Urinary bladder (tissue), 4 donors: Measurements from ENCODE around the gene LTB4R. TPM values are rescaled to one million over a fixed set of nuclear protein-coding genes. Genes with fewer than 3 reads are reported as not detected.

ENCODE experiments used
- DNase-seq: peaks from one replicate; pipeline ENCODE4 v3.0.0-alpha.2; 2015; ENCODE audit errors: extremely low spot score
- H3K27ac ChIP-seq: one replicate; pipeline ENCODE4 v1.5.1; 2013; ENCODE audit warnings: low read depth, mild to moderate bottlenecking, moderate library complexity
- H3K36me3 ChIP-seq: one replicate; pipeline ENCODE4 v1.6.1; 2013; ENCODE audit warnings: mild to moderate bottlenecking, moderate library complexity; ENCODE audit not compliant: insufficient read depth
- H3K4me1 ChIP-seq: one replicate; pipeline ENCODE4 v1.6.1; 2013; ENCODE audit warnings: mild to moderate bottlenecking, moderate library complexity; ENCODE audit not compliant: insufficient read depth
- H3K4me3 ChIP-seq: one replicate; pipeline ENCODE4 v1.5.1; 2013; ENCODE audit warnings: low read depth, low read length
- WGBS: extraction: QIAGEN DNeasy Blood & Tissue Kit; methylation state at CpG from one replicate; pipeline ENCODE4 v1.1.7; 2013; 5-methylcytosine and 5-hydroxymethylcytosine counted together
- polyA plus RNA-seq: library from polyadenylated mRNA; stranded (reverse); fragments of 200-250 nt; gene quantifications from one replicate; pipeline ENCODE4 v1.2.3, GENCODE V29; 2013
- total RNA-seq: library from RNA; depleted of rRNA; stranded (reverse); fragments of >200 nt; gene quantifications from one replicate; pipeline ENCODE4 v1.2.3, GENCODE V29; 2014
- donor health status: healthy with polysubstance abuse.
- donor health status: healthy.

Gene LTB4R
- total and polyA plus RNA-seq, 2 donors, result 2.3 to 6.0 TPM

DNA sequence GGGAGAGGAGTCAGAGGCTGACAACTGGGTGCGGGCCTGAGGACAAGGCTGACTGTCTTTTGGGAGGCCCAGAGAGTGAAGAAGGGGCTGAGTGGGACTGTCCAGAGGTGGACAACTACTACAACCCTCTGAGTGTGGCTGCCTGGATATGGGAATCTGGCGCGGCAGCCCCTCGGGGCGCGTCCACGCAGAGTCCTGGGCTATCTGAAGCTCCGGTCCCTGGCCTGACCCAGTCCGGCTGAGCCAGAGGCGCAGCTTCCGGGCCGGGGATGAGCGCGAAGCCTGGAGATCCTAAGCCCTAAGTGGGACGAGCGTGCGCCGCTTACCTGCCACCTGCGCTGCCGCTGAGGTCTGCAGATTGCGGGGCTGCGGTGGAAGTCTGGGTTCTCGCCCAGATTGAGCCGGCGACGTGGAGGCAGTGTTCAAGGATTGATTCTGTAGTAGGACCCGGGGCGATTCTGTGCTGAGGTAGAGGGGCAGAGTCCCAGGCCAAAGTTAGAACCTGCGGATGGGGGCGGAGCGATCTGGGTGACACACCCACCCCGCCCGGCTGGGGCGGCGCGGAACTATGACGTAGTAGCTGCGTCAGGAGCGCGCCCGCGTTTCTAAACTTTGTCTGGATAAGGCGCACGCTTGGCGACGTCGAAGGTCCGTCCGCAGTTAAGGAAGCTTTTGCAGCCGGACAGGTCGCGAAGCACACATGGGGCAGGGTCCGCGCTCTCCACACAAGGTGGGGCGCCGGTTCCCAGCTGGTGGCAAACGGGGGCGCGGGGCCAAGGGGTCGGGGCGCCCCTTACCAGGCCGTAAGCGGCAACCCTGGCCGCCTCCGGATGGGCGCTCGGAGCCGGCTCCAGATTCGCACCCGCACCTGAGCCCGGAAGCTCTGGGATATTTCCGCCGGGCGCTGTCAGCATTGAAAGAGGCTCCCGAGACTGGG is 11.8 kb upstream of the LTB4R start, which contains the start of the genes DHRS1 and NOP9:
Gene DHRS1 (minus strand): TSS at position 526 of the 937 bp plus-strand sequence. CDS start 674 bp downstream, outside the sequence.
Gene NOP9 (plus strand): TSS at position 596 of the 937 bp plus-strand sequence. CDS start 105 bp downstream, at position 701.
- no peaks in the 10 kb centered on the region for H3K4me1 ChIP-seq
- under 1% methylated on average over 75 of the region's 75 CpGs for WGBS
- peak; percentile 80 for DNase-seq
- H3K27ac ChIP-seq, result peak within 1 kb of the TSS; percentile 62
- H3K4me3 ChIP-seq, result peak within 1 kb of the TSS; percentile 96
- peaks cover 2% of the 10 kb centered on the region for H3K36me3 ChIP-seq

DNA sequence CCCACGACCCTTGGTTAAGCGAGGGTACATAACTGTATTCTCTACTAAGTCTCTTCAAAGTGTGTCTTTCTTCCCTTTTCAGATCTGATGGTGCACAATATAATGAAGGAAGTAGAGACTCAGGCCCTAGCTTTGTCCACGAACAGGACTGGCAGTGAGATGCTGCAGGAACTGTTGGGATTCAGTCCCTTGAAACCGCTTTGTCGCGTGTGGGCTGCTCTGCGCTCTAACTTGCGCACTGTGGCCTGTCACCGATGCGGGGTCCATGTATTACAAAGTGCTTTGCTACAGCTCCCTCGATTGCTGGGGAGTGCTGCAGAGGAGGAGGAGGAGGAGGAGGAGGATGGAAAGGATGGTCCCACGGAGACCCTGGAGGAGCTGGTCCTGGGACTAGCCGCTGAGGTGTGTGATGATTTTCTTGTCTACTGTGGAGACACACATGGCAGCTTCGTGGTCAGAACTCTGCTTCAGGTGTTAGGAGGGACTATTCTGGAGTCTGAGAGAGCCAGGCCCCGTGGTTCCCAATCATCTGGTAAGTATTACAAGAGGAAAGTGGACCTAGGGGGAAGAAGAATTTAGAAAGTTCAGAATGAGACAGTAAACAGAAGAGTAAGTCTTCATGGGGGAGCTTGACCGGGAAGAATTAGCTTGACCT is 10.8 kb upstream of the LTB4R start:
- WGBS, result 32% methylated on average over 16 of the region's 16 CpGs

DNA sequence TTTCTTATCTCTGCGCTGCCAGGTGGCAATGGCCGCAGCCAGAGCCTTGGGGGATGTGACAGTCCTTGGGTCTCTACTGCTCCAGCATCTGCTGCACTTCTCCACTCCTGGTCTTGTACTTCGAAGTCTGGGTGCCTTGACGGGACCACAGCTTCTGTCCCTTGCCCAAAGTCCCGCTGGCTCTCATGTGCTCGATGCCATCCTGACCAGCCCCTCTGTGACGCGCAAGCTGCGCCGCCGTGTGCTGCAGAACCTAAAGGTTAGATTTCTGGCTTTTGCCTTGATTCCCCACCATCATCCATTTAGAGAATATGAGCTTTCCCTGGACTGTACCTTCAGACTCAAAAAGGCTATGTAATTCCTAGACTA is 7.3 kb upstream of the LTB4R start:
- Histone ChIP-seq H3K27ac (no peak overlapping the region), H3K4me1 (no peaks in the 10 kb centered on the region), H3K36me3 (peaks cover 2% of the 10 kb centered on the region), H3K4me3 (no peak overlapping the region)
- no peak for DNase-seq
- WGBS, result 97% methylated on average over 11 of the region's 11 CpGs

More for the DNA sequence above, 10.8 kb upstream of the LTB4R start:
- Histone ChIP-seq H3K4me1 (no peaks in the 10 kb centered on the region), H3K4me3 (peak overlapping the region; percentile 96), H3K36me3 (peaks cover 2% of the 10 kb centered on the region), H3K27ac (no peak overlapping the region)
- DNase-seq, result no peak

DNA sequence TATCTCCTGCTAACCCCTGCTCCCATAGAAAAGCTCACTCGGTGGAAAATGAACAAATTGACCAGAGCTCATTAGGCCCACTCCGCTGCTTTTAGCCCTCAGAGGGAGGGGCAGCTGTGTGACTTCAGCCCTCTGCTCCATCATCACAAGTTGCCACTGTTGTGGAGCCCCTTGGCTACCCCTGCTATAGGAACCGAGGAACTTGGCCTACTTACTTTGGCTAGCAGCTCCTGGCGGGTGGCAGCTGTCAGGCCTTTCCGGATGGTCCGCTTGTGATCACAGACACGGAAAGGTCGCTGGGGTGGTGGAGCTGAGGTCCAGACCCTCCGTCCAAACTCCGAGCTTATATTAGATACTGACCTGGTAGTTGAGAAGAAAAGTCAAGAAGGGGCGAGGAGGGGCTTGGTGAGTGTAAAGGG is 4.1 kb upstream of the LTB4R start:
- no peaks in the 10 kb centered on the region for H3K4me1 ChIP-seq
- H3K4me3 ChIP-seq, result no peak overlapping the region
- DNase-seq, result no peak
- WGBS, result 81% methylated on average over 11 of the region's 11 CpGs
- no peak overlapping the region for H3K27ac ChIP-seq
- peaks cover 2% of the 10 kb centered on the region for H3K36me3 ChIP-seq

DNA sequence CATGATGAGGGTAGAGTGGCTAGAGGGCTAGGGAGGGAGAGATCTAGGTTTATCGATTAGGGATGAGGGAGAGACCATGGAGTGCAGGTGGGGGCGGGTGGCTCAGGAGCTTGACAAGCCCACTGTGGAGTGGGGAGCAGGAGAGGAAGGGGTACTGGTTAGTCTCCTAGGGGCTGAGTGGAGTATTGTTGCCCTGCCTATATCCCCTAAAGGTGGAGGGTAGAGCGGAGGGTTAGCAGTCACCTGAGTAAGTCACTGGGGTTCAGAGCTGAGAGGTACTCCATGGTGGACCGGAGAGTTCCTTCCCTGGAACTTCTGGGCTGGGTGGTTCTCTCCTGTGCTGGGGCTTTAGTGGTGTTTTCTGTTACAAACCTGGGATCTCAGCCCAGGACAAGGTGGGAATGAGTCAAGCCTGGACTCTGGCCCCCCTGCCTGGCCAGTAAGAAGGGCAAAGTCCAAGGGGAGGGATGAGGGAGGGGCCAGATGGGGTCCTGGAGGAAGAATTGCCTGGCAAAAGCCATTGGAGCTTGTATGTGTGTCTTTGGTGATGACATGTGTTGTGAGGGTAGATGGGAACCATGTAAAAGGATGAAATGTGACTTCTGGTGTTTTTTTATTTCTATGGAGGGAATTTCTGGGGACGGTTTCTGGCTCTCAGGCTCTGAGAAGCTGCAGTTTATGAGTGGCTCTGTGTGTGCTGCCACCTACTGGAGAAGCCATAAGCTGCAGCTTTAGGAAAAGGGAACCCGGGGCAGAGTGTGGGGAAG is 3.5 kb upstream of the LTB4R start, which contains the start of gene CIDEB:
Gene CIDEB (minus strand): TSS at position 403 of the 767 bp plus-strand sequence. CDS start 119 bp downstream, at position 284.
- WGBS, result 62% methylated on average over 6 of the region's 6 CpGs
- Histone ChIP-seq H3K4me3 (no peak within 1 kb of the TSS), H3K36me3 (peaks cover 2% of the 10 kb centered on the region), H3K27ac (no peak within 1 kb of the TSS), H3K4me1 (no peaks in the 10 kb centered on the region)
- DNase-seq, result no peak

DNA sequence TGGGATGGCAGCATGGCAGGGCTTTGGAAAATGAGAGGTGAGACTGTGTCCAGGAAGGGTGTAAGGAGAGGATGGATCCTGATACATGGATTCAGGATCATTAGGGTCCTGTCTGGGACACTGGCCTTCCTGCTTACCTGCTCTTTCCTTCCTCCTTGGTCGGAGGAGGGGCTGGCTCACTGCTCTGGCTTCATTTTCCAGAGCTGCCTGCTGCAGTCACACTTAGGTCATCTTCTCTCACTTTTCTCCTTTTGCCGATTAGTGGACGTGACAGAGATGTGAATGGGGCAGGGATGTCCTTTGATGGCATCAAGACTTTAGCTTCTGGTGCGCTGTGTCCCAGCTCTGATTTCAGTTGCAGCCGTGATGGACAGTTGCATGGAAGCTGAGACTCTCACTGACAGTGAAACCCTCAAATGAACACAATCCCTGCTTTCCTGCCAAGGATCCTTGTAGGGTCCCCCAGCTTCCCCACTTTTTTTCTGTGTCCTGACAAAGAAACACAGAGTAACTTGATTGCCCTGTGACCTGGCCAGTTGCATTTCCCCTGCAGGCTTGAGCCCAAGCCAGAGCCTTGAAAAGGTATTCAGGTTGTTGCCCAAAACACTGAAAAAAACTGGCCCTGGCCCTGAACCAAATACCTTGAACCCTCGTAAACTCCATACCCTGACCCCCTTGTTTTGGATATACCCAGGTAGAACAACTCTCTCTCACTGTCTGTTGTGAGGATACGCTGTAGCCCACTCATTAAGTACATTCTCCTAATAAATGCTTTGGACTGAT is 2.8 kb upstream of the LTB4R start:
- H3K27ac ChIP-seq, result no peak overlapping the region
- no peaks in the 10 kb centered on the region for H3K4me1 ChIP-seq
- no peak for DNase-seq
- 91% methylated on average over 7 of the region's 7 CpGs for WGBS
- peaks cover 2% of the 10 kb centered on the region for H3K36me3 ChIP-seq
- H3K4me3 ChIP-seq, result no peak overlapping the region

DNA sequence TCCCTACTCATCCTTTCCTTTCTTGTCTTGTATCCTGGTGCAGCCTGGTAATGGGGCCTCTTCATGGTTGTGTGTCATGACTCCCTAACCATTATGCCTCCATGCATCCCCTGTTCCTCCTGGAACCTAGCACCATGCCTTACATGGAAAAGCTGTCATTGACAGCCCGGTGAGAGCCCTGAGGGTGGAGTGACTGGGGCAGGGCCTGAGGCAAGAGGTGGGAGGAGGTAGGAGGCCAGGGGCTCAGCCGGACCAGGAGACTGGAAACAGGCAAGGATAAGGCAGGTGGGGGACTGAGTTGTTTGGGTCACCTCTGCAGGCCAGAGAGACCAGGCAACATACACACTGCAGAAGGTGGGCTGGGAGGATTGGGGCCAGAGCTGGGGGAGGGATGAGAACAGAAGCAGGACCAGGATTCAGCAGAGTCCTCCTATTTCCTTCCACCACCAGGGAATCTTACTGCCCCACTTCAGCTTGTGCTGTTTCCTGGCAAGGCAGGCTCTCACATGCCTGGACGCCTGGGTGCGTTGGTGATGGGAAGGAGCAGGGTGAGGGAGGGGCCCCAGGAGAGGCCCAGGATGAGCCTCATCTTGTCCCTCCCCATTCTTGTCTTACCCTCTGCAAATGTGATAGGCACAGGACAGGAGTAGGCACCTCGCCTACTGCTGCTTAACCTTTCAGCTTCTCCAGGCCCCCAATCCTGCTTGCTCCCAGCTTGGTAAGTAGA is 1.6 kb upstream of the LTB4R start, which contains the start of gene LTB4R2:
Gene LTB4R2 (plus strand): TSS at position 603 of the 727 bp plus-strand sequence. CDS start 525 bp downstream, outside the sequence.
- Histone ChIP-seq H3K4me3 (peak within 1 kb of the TSS; percentile 51), H3K36me3 (no peaks in the 10 kb centered on the region), H3K4me1 (no peaks in the 10 kb centered on the region), H3K27ac (peak within 1 kb of the TSS; percentile 66)
- DNase-seq, result no peak
- WGBS, result 64% methylated on average over 5 of the region's 5 CpGs

DNA sequence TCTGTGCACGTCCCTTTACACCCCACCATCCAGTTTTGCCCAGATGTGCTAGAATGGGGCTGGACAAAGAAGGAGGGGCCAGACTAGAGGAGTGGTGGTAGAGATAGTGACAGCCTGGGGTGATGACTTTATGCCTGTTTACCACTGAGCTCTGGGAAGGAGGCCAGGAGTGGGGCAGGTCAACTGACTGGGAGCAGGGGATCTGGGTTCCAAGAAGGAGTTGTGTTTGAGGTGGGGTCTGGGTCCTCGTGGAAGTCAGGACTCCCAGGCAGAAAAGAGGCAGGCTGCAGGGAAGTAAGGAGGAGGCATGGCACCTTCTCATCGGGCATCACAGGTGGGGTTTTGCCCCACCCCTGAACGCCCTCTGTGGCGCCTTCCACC is 1.0 kb upstream of the LTB4R start:
- Histone ChIP-seq H3K4me3 (peak overlapping the region; percentile 51), H3K27ac (no peak overlapping the region), H3K36me3 (no peaks in the 10 kb centered on the region), H3K4me1 (no peaks in the 10 kb centered on the region)
- 36% methylated on average over 5 of the region's 5 CpGs for WGBS
- DNase-seq, result no peak

DNA sequence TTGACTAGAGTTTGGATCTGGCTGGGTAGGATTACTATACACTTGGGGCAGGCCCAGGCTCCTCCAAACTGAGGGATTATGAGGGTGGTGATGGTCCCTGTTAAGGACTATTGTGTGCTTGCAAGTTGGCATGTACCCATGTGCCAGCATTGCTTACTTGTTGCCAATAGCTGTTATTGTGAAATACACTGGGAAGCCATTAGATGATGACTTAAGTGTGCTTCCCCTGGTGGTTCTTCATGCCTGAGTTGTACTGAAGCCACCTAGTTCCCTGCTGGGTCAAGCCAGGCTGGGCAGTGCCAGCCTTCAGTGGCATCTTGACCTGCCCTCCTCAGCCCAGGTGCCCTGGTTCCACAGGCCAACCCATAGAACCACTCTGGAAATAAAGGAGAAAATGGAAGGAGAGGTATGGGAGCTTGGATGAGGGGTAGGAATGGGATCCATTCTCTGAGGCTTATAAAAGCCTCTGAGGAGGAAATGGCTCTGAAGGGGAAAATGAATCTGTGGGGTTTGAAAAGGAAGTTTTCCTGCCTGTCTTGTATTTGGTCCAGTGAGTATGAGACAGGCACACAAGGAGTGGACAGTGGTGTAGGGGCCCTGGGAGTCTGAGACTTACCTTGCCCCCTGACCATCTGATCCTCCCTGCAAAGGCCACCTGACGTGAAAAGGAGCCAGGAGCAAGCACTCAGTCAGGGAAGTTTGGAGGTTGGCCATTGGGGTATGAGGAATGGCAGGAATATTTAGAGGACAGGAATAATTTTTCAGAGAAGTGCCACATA is 724 bp downstream of the LTB4R start:
- no peaks in the 10 kb centered on the region for H3K36me3 ChIP-seq
- no peak overlapping the region for H3K4me3 ChIP-seq
- 94% methylated on average over 1 of the region's 1 CpG for WGBS
- DNase-seq, result no peak
- H3K27ac ChIP-seq, result no peak overlapping the region
- H3K4me1 ChIP-seq, result no peaks in the 10 kb centered on the region

DNA sequence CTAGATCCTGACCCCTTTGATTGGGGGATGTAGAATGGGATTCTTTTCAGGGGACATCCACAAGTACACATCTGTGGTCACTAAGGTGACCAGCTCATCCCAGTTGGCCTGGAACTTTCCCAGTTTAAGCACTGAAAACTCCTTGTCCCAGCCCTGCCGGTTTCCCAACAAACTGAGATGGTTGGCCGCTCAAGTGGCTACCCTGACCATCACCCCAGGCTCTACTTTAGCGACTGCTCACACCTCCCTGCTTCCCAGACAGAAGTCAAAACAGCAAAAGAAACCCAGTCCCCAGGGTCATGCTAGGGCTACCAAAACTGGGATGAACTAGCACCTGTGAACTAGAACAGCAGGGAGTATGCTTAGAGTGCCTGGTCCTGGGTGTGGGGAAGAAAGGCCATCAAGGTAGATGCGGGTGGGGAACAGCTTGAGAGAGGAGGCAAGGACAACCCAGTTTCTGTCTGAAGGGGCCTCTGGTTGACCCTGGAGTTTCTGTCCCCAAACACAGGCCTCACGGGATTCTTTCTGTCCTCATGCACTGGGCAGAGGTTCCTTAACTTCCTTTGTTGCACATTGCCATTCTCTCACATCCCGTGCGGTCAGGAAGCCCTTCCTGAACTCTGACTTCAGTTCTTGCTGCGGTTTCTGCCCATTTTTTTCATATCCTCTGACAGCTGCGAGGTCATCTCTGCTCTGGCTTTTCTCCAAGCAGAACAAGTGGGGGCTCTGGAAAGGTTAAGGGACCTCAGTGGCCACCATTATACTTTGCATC is 1.6 kb downstream of the LTB4R start:
- no peaks in the 10 kb centered on the region for H3K4me1 ChIP-seq
- 70% methylated on average over 9 of the region's 9 CpGs for WGBS
- no peak overlapping the region for H3K27ac ChIP-seq
- H3K36me3 ChIP-seq, result no peaks in the 10 kb centered on the region
- H3K4me3 ChIP-seq, result no peak overlapping the region
- no peak for DNase-seq

DNA sequence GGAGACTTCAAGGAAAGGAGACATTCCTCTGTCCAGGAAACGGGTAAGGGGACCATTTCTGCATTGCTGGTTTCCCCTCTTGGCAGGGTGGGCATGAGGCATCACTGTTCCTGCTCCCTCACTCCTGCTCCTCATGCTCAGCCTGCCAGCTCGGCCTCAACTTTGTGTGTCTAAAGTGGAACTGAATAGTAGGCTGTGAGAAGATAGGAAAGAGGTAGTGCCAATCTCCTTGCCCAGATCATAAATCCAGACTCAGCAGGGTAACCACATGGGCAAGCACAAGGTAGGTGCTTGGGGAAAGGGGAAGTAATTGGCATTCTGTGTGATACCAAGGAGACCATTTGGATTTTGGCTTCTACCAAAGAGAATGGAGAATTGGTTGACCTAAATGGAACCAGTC is 2.6 kb downstream of the LTB4R start:
- no peak overlapping the region for H3K27ac ChIP-seq
- 76% methylated on average over 2 of the region's 2 CpGs for WGBS

More for the DNA sequence above, 2.6 kb downstream of the LTB4R start:
- Histone ChIP-seq H3K4me1 (no peaks in the 10 kb centered on the region), H3K4me3 (no peak overlapping the region), H3K36me3 (no peaks in the 10 kb centered on the region)
- no peak for DNase-seq
